MG63 (cell line): ENCODE results near the gene UBE2G2. TPM values are rescaled to one million over a fixed set of nuclear protein-coding genes. Genes with fewer than 3 reads are reported as not detected.

Experiments used
- total RNA-seq: library from RNA; depleted of rRNA; stranded (reverse); fragments of >200 nt; shearing (Covaris generic); gene quantifications from 2 replicates; pipeline ENCODE4 v1.2.3, GENCODE V29; 2014; ENCODE audit warnings: low replicate concordance; rRNA removed

Gene UBE2G2
- total RNA-seq, 1 experiment from 2014 or later: 76.0 TPM

Other genes with a start within 250 kb of the UBE2G2 start
- not detected in 2 replicates for gene KRTAP10-3, start 243.0 kb downstream of the UBE2G2 start, total RNA-seq
- gene KRTAP10-4, start 228.1 kb downstream of the UBE2G2 start, total RNA-seq: not detected in 2 replicates
- not detected in 2 replicates for gene KRTAP10-5, start 221.2 kb downstream of the UBE2G2 start, total RNA-seq
- gene KRTAP10-6, start 209.3 kb downstream of the UBE2G2 start, total RNA-seq: not detected in 2 replicates
- not detected in 2 replicates for gene KRTAP10-7, start 201.2 kb downstream of the UBE2G2 start, total RNA-seq
- not detected in 2 replicates for gene KRTAP10-8, start 189.7 kb downstream of the UBE2G2 start, total RNA-seq
- not detected in 2 replicates for gene KRTAP10-9, start 174.7 kb downstream of the UBE2G2 start, total RNA-seq
- not detected in 2 replicates for gene KRTAP10-10, start 164.5 kb downstream of the UBE2G2 start, total RNA-seq
- gene KRTAP10-11, start 155.4 kb downstream of the UBE2G2 start, total RNA-seq: not detected in 2 replicates
- not detected in 2 replicates for gene KRTAP12-4, start 147.2 kb downstream of the UBE2G2 start, total RNA-seq
- gene KRTAP12-3, start 143.9 kb downstream of the UBE2G2 start, total RNA-seq: not detected in 2 replicates
- not detected in 2 replicates for gene KRTAP12-2, start 134.9 kb downstream of the UBE2G2 start, total RNA-seq
- not detected in 2 replicates for gene KRTAP12-1, start 119.7 kb downstream of the UBE2G2 start, total RNA-seq
- not detected in 2 replicates for gene KRTAP10-12, start 104.6 kb downstream of the UBE2G2 start, total RNA-seq
- gene TSPEAR, start 90.2 kb downstream of the UBE2G2 start, total RNA-seq: not detected in 2 replicates
- 153 and 197 TPM in 2 replicates for gene SUMO3, start 16.2 kb upstream of the UBE2G2 start, total RNA-seq
- 396 and 445 TPM in 2 replicates for gene PTTG1IP, start 71.9 kb upstream of the UBE2G2 start, total RNA-seq
- gene ITGB2, start 119.1 kb upstream of the UBE2G2 start, total RNA-seq: 4.3 and 12.9 TPM in 2 replicates
- 27.8 and 55.6 TPM in 2 replicates for gene SLX9, start 138.2 kb upstream of the UBE2G2 start, total RNA-seq